HG03135 (cell line): ENCODE data around the gene GRB7.

Experiments used
- ATAC-seq: cut with Tn5 transposase; IDR thresholded peaks from one replicate; pipeline ENCODE4 v1.9.1; 2021; ENCODE audit warnings: mild to moderate bottlenecking, moderate library complexity; ENCODE audit not compliant: unreplicated experiment

Gene GRB7

GRCh38 chr17:39765766-39766165, 28.0 kb downstream of the GRB7 start:
- no peak for ATAC-seq

- ATAC-seq = no peak
Measured at GRCh38 chr17:39767147-39767546, 29.4 kb downstream of the GRB7 start.

- ATAC-seq = peak; percentile 42
Measured at GRCh38 chr17:39769974-39770587, 32.3 kb downstream of the GRB7 start.

- ATAC-seq = no peak
Measured at GRCh38 chr17:39772415-39772814, 34.7 kb downstream of the GRB7 start.

- no peak for ATAC-seq
Measured at GRCh38 chr17:39772987-39773934, 35.5 kb downstream of the GRB7 start.

GRCh38 chr17:39774047-39774446, 36.3 kb downstream of the GRB7 start:
- ATAC-seq = no peak

- no peak for ATAC-seq
Measured at GRCh38 chr17:39775031-39775430, 37.3 kb downstream of the GRB7 start.

GRCh38 chr17:39776252-39776651, 38.5 kb downstream of the GRB7 start:
- no peak for ATAC-seq

- ATAC-seq = peak; percentile 52
Measured at GRCh38 chr17:39777534-39778365, 40.0 kb downstream of the GRB7 start.

GRCh38 chr17:39781031-39781860, 43.5 kb downstream of the GRB7 start:
- no peak for ATAC-seq

GRCh38 chr17:39781861-39782213, 44.1 kb downstream of the GRB7 start:
- ATAC-seq = no peak

GRCh38 chr17:39782481-39782880, 44.7 kb downstream of the GRB7 start:
- ATAC-seq = no peak

GRCh38 chr17:39782980-39783379, 45.2 kb downstream of the GRB7 start:
- no peak for ATAC-seq

- no peak for ATAC-seq
Measured at GRCh38 chr17:39787041-39787440, 49.3 kb downstream of the GRB7 start.

GRCh38 chr17:39787743-39788484, 50.2 kb downstream of the GRB7 start:
- ATAC-seq = no peak

GRCh38 chr17:39791111-39791992, 53.6 kb downstream of the GRB7 start:
- ATAC-seq = no peak

GRCh38 chr17:39792526-39793221, 54.9 kb downstream of the GRB7 start:
- no peak for ATAC-seq

- ATAC-seq = no peak
Measured at GRCh38 chr17:39793301-39793872, 55.6 kb downstream of the GRB7 start.
